OCI-LY1 (cell line): ENCODE data around the gene ZBTB3.

Experiments used
- H2AFZ ChIP-seq: fragments of 200-600 bp; sonication (generic), shearing (Covaris generic); 2 replicates; pipeline ENCODE4 v1.6.0; 2014; ENCODE audit warnings: antibody characterized with exemption, mild to moderate bottlenecking, low read length
- H3F3A ChIP-seq: fragments of 200-600 bp; sonication (generic), shearing (Covaris generic); 2 replicates; pipeline ENCODE4 v1.6.0; 2014; ENCODE audit warnings: mild to moderate bottlenecking, antibody characterized with exemption, low read length, moderate library complexity; ENCODE audit not compliant: insufficient read depth
- H3K27ac ChIP-seq: fragments of 200-600 bp; sonication (generic); 2 replicates; pipeline ENCODE4 v1.5.1; 2014; ENCODE audit warnings: low read length, mixed run types, mild to moderate bottlenecking, low read depth; ENCODE audit not compliant: poor library complexity, severe bottlenecking
- H3K27me3 ChIP-seq: fragments of 200-600 bp; sonication (generic); 2 replicates; pipeline ENCODE4 v1.6.0; 2014; ENCODE audit warnings: antibody characterized with exemption, mild to moderate bottlenecking, low read length, moderate library complexity; ENCODE audit not compliant: insufficient read depth
- H3K36me3 ChIP-seq: fragments of 200-600 bp; sonication (generic); 2 replicates; pipeline ENCODE4 v1.6.1; 2014; ENCODE audit warnings: mild to moderate bottlenecking, antibody characterized with exemption, low read length, moderate library complexity, mixed read lengths; ENCODE audit not compliant: insufficient read depth
- H3K4me1 ChIP-seq: fragments of 200-600 bp; sonication (generic); 2 replicates; pipeline ENCODE4 v1.5.1; 2014; ENCODE audit warnings: mild to moderate bottlenecking, low read length, moderate library complexity; ENCODE audit not compliant: insufficient read depth, severe bottlenecking
- H3K4me2 ChIP-seq: fragments of 200-600 bp; sonication (generic), shearing (Covaris generic); 2 replicates; pipeline ENCODE4 v1.6.1; 2014; ENCODE audit warnings: low read length
- H3K4me3 ChIP-seq: fragments of 200-600 bp; sonication (generic); 2 replicates; pipeline ENCODE4 v1.5.1; 2014; ENCODE audit warnings: low read length, low read depth, mild to moderate bottlenecking, mixed read lengths; ENCODE audit not compliant: poor library complexity, severe bottlenecking
- H3K79me2 ChIP-seq: fragments of 200-600 bp; shearing (Covaris generic); 2 replicates; pipeline ENCODE4 v1.6.1; 2016; ENCODE audit warnings: mixed run types, low read length, mixed read lengths; ENCODE audit not compliant: insufficient read depth
- H3K9ac ChIP-seq: fragments of 200-600 bp; sonication (generic), shearing (Covaris generic); 2 replicates; pipeline ENCODE4 v1.6.1; 2014; ENCODE audit warnings: mild to moderate bottlenecking, low read length, mixed read lengths
- H3K9me2 ChIP-seq: fragments of 200-600 bp; sonication (generic), shearing (Covaris generic); 2 replicates; pipeline ENCODE4 v1.6.1; 2014; ENCODE audit warnings: low read depth, mild to moderate bottlenecking, low read length, mixed read lengths
- H3K9me3 ChIP-seq: fragments of 200-600 bp; shearing (Covaris generic); 2 replicates; pipeline ENCODE4 v1.6.1; 2014; ENCODE audit warnings: low read length, mixed read lengths
- H4K20me1 ChIP-seq: fragments of 200-600 bp; sonication (generic), shearing (Covaris generic); 2 replicates; pipeline ENCODE4 v1.6.0; 2016; ENCODE audit warnings: mild to moderate bottlenecking, low read length; ENCODE audit not compliant: insufficient read depth
- EZH2 ChIP-seq: fragments of 200-600 bp; sonication (generic), shearing (Covaris generic); IDR thresholded peaks from 2 replicates; pipeline ENCODE4 v1.8.0; 2017; ENCODE audit warnings: borderline replicate concordance, mixed run types, mild to moderate bottlenecking, antibody characterized with exemption, low read length, moderate library complexity, mixed read lengths
- TF ChIP-seq, protein P1 (sequence below): fragments of 200-600 bp; sonication (generic), shearing (Covaris generic); IDR thresholded peaks from 2 replicates; pipeline ENCODE4 v1.5.1; 2017; ENCODE audit warnings: mild to moderate bottlenecking, antibody characterized with exemption, low read length, moderate library complexity, mixed read lengths

Gene ZBTB3

DNA sequence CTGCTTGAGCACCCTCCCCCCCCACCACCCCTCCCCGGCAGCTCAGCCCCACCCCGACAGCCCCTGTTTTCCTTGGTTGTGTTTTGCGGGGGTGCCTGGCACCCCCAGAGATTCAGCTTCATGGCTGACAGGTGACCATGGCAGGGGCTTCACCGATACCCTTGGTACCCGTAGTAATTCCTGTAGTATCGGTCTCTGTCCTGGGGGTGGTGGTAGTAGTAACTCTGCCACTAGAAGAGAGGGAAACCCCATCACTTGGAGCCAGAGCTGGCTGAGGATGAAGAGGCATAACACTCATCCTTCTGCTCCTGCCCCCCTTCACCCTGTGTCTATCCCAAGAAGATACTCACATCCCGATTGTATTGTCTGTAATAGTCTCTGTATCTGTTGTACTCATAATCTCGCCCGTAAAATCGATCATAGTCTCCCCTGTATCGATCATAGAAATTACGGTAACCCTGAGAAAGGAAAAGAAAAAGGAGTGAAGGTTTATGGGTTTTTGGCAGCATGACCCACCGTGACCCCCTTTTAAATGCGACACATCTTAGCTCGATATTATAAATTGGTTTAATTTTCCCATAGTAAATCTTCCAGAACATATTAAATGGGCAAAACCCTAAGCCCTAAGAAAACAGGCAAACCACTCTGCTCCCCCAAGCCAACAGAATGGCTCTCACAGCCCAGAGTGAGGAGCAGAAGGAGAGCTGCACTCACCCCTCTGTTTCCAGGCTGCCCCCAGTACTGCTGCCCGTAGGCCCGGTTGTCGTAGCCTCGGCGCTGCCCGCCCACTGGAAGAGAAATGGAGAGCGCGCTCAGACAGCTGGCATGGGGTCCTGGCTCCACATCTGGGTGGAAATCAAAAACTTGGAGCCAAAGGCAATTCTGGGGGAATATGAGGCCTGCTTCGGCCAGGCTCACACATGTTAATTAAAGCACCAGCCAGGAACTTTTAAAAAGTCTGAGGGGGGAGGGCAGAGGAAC is 38.5 kb downstream of the ZBTB3 start:
- no peak overlapping the region for H3K4me2 ChIP-seq
- no peak for TF ChIP-seq EZH2
- TF ChIP-seq, protein P1, sequence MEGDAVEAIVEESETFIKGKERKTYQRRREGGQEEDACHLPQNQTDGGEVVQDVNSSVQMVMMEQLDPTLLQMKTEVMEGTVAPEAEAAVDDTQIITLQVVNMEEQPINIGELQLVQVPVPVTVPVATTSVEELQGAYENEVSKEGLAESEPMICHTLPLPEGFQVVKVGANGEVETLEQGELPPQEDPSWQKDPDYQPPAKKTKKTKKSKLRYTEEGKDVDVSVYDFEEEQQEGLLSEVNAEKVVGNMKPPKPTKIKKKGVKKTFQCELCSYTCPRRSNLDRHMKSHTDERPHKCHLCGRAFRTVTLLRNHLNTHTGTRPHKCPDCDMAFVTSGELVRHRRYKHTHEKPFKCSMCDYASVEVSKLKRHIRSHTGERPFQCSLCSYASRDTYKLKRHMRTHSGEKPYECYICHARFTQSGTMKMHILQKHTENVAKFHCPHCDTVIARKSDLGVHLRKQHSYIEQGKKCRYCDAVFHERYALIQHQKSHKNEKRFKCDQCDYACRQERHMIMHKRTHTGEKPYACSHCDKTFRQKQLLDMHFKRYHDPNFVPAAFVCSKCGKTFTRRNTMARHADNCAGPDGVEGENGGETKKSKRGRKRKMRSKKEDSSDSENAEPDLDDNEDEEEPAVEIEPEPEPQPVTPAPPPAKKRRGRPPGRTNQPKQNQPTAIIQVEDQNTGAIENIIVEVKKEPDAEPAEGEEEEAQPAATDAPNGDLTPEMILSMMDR: no peak
- peaks cover 12% of the 10 kb centered on the region; the same call in 1 of the 2 replicates for H3F3A ChIP-seq
- H3K4me1 ChIP-seq: peaks cover 5% of the 10 kb centered on the region
- no peaks in the 10 kb centered on the region for H3K9me2 ChIP-seq
- H3K27me3 ChIP-seq: no peaks in the 10 kb centered on the region
- H3K27ac ChIP-seq: no peak overlapping the region
- H2AFZ ChIP-seq: no peak overlapping the region
- H3K9me3 ChIP-seq: no peaks in the 10 kb centered on the region
- H3K4me3 ChIP-seq: no peak overlapping the region
- no peak overlapping the region for H3K9ac ChIP-seq
- H3K79me2 ChIP-seq: no peaks in the 10 kb centered on the region
- peaks cover 94% of the 10 kb centered on the region for H3K36me3 ChIP-seq
- no peaks in the 10 kb centered on the region for H4K20me1 ChIP-seq

GRCh38 chr11:62713343-62713742 is 40.6 kb downstream of the ZBTB3 start:
- no peak for TF ChIP-seq EZH2
- TF ChIP-seq, protein P1: no peak
- no peak overlapping the region for H3K4me2 ChIP-seq
- peaks cover 12% of the 10 kb centered on the region; the same call in 1 of the 2 replicates for H3F3A ChIP-seq
- no peaks in the 10 kb centered on the region for H3K9me2 ChIP-seq
- H3K9me3 ChIP-seq: no peaks in the 10 kb centered on the region
- H3K36me3 ChIP-seq: peaks cover 81% of the 10 kb centered on the region
- H3K79me2 ChIP-seq: no peaks in the 10 kb centered on the region
- H3K27me3 ChIP-seq: no peaks in the 10 kb centered on the region
- H3K4me1 ChIP-seq: peaks cover 25% of the 10 kb centered on the region
- peak overlapping the region; percentile 45 for H3K27ac ChIP-seq
- H3K4me3 ChIP-seq: no peak overlapping the region
- H3K9ac ChIP-seq: no peak overlapping the region
- no peak overlapping the region for H2AFZ ChIP-seq
- H4K20me1 ChIP-seq: no peaks in the 10 kb centered on the region

DNA sequence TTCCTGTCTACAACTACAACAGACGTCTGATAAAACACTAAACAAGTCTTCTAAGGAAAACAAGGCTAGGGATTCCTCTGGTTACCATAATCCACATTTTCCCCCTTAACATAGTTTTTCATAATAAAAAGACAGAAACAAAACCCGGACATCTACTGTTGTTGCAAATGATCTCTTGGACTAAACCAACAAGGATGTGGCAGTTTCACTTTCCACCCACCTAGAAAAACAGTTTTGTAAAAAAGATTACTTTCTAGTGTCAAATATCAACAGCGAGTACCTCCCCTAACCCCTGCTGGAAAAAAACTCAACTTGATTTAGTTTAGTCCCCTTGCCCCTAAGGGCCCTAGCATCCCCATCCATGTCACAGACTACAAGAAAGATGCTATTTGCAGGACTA is 41.1 kb downstream of the ZBTB3 start:
- H3K4me2 ChIP-seq: no peak overlapping the region

More for the DNA sequence above, 41.1 kb downstream of the ZBTB3 start:
- Histone ChIP-seq H3K9me3 (no peaks in the 10 kb centered on the region), H4K20me1 (no peaks in the 10 kb centered on the region), H3K9me2 (no peaks in the 10 kb centered on the region), H3K79me2 (no peaks in the 10 kb centered on the region), H3K4me3 (no peak overlapping the region), H3F3A (peaks cover 12% of the 10 kb centered on the region; the same call in 1 of the 2 replicates), H3K36me3 (peaks cover 78% of the 10 kb centered on the region), H3K9ac (no peak overlapping the region), H2AFZ (no peak overlapping the region), H3K4me1 (peaks cover 30% of the 10 kb centered on the region), H3K27ac (peak overlapping the region; percentile 45), H3K27me3 (no peaks in the 10 kb centered on the region)
- no peak for TF ChIP-seq EZH2
- TF ChIP-seq, protein P1: no peak
